Loucy (cell line): ENCODE measurements around the gene PLA2G12B.

Experiments
- EZH2phosphoT487 ChIP-seq: fragments of 200-600 bp; IDR thresholded peaks from 2 replicates; pipeline ENCODE4 v1.6.1; 2018; ENCODE audit warnings: antibody characterized with exemption, mild to moderate bottlenecking, moderate library complexity, borderline replicate concordance
- TF ChIP-seq, protein P1 (sequence below): fragments of 200-600 bp; sonication (generic); conservative IDR thresholded peaks from 2 replicates; pipeline ENCODE4 v1.5.1; 2014; ENCODE audit warnings: mild to moderate bottlenecking, antibody characterized with exemption, low read length

DNA sequence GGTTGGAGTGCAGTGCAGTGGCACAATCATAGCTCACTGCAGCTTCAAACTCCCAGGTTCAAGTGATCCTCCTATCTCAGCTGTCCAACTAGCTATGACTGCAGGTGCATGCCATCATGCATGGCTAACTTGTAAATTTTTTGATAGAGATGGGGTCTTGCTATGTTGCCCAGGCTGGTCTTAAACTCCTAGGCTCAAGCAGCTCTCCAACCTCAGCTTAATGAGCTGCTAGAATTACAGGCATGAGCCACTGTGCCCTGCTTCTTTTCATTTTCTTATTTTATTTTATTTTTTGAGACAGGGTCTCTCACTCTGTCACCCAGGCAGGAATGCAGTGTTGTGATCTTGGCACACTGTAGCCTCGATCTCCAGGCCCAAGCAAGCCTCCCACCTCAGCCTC is 7.6 kb downstream of the PLA2G12B start:
- TF ChIP-seq, protein P1, sequence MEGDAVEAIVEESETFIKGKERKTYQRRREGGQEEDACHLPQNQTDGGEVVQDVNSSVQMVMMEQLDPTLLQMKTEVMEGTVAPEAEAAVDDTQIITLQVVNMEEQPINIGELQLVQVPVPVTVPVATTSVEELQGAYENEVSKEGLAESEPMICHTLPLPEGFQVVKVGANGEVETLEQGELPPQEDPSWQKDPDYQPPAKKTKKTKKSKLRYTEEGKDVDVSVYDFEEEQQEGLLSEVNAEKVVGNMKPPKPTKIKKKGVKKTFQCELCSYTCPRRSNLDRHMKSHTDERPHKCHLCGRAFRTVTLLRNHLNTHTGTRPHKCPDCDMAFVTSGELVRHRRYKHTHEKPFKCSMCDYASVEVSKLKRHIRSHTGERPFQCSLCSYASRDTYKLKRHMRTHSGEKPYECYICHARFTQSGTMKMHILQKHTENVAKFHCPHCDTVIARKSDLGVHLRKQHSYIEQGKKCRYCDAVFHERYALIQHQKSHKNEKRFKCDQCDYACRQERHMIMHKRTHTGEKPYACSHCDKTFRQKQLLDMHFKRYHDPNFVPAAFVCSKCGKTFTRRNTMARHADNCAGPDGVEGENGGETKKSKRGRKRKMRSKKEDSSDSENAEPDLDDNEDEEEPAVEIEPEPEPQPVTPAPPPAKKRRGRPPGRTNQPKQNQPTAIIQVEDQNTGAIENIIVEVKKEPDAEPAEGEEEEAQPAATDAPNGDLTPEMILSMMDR, result no peak
- no peak for TF ChIP-seq EZH2phosphoT487
